KOPT-K1 (cell line): ENCODE data around the gene RABGAP1L.
"Not testable (repeated sequence)": the region's sequence is repeated elsewhere in the genome, so short reads cannot be mapped to it uniquely, and the experiment has no call there.

Source experiments
- H3K27ac ChIP-seq: fragments of 200-600 bp; sonication (generic); 2 replicates; pipeline ENCODE4 v1.5.1; 2016; ENCODE audit warnings: antibody characterized with exemption, mild to moderate bottlenecking, low read depth, low read length; ENCODE audit not compliant: poor library complexity, severe bottlenecking
- H3K36me3 ChIP-seq: fragments of 200-600 bp; sonication (generic); 2 replicates; pipeline ENCODE4 v1.5.1; 2017; ENCODE audit warnings: antibody characterized with exemption, mild to moderate bottlenecking, low read length, moderate library complexity; ENCODE audit not compliant: insufficient read depth
- H3K9me3 ChIP-seq: fragments of 200-600 bp; sonication (generic); 2 replicates; pipeline ENCODE4 v1.5.1; 2017; ENCODE audit warnings: antibody characterized with exemption, low read length, mild to moderate bottlenecking; ENCODE audit not compliant: insufficient read depth, poor library complexity, severe bottlenecking

The RABGAP1L gene

GRCh38 chr1:174711848-174712247 is 552.5 kb downstream of the RABGAP1L start:
- H3K36me3 ChIP-seq, H3K27ac ChIP-seq: not testable (repeated sequence)
- H3K9me3 ChIP-seq = peaks cover 11% of the 10 kb centered on the region

GRCh38 chr1:174712541-174712940 is 553.2 kb downstream of the RABGAP1L start:
- no peaks in the 10 kb centered on the region for H3K36me3 ChIP-seq
- H3K27ac ChIP-seq = no peak overlapping the region
- peaks cover 11% of the 10 kb centered on the region for H3K9me3 ChIP-seq

- Histone ChIP-seq H3K27ac (no peak overlapping the region), H3K9me3 (peaks cover 11% of the 10 kb centered on the region), H3K36me3 (no peaks in the 10 kb centered on the region)
These were observed 554.5 kb downstream of the RABGAP1L start for GRCh38 chr1:174713796-174714195.

- Histone ChIP-seq H3K27ac (no peak overlapping the region), H3K9me3 (no peaks in the 10 kb centered on the region), H3K36me3 (no peaks in the 10 kb centered on the region)
These were observed 559.9 kb downstream of the RABGAP1L start for GRCh38 chr1:174719194-174719593.

GRCh38 chr1:174720618-174721017 is 561.3 kb downstream of the RABGAP1L start:
- Histone ChIP-seq H3K27ac (no peak overlapping the region), H3K36me3 (no peaks in the 10 kb centered on the region), H3K9me3 (no peaks in the 10 kb centered on the region)

- no peak overlapping the region for H3K27ac ChIP-seq
- no peaks in the 10 kb centered on the region for H3K36me3 ChIP-seq
- H3K9me3 ChIP-seq = no peaks in the 10 kb centered on the region
These were observed 561.9 kb downstream of the RABGAP1L start for GRCh38 chr1:174721246-174721645.

GRCh38 chr1:174723816-174724215 is 564.5 kb downstream of the RABGAP1L start:
- Histone ChIP-seq H3K36me3 (no peaks in the 10 kb centered on the region), H3K27ac (no peak overlapping the region), H3K9me3 (no peaks in the 10 kb centered on the region)

- Histone ChIP-seq H3K36me3 (no peaks in the 10 kb centered on the region), H3K27ac (no peak overlapping the region), H3K9me3 (no peaks in the 10 kb centered on the region)
These were observed 564.9 kb downstream of the RABGAP1L start for GRCh38 chr1:174724219-174724618.

- Histone ChIP-seq H3K36me3 (no peaks in the 10 kb centered on the region), H3K9me3 (no peaks in the 10 kb centered on the region), H3K27ac (no peak overlapping the region)
These were observed 567.0 kb downstream of the RABGAP1L start for GRCh38 chr1:174726167-174726879.

- Histone ChIP-seq H3K9me3 (no peaks in the 10 kb centered on the region), H3K27ac (no peak overlapping the region), H3K36me3 (no peaks in the 10 kb centered on the region)
These were observed 567.7 kb downstream of the RABGAP1L start for GRCh38 chr1:174726880-174727585.

GRCh38 chr1:174734270-174734669 is 575.0 kb downstream of the RABGAP1L start:
- no peaks in the 10 kb centered on the region for H3K36me3 ChIP-seq

GRCh38 chr1:174736831-174737230 is 577.5 kb downstream of the RABGAP1L start:
- Histone ChIP-seq H3K36me3 (no peaks in the 10 kb centered on the region), H3K27ac (no peak overlapping the region), H3K9me3 (no peaks in the 10 kb centered on the region)

More at GRCh38 chr1:174734270-174734669, 575.0 kb downstream of the RABGAP1L start:
- Histone ChIP-seq H3K27ac (no peak overlapping the region), H3K9me3 (no peaks in the 10 kb centered on the region)

GRCh38 chr1:174740249-174740968 is 581.1 kb downstream of the RABGAP1L start:
- no peak overlapping the region for H3K27ac ChIP-seq
- no peaks in the 10 kb centered on the region for H3K36me3 ChIP-seq
- no peaks in the 10 kb centered on the region for H3K9me3 ChIP-seq

- Histone ChIP-seq H3K27ac (no peak overlapping the region), H3K36me3 (no peaks in the 10 kb centered on the region), H3K9me3 (no peaks in the 10 kb centered on the region)
These were observed 583.7 kb downstream of the RABGAP1L start for GRCh38 chr1:174742805-174743653.
